Astrocyte (in vitro differentiated cells and primary cell): ENCODE measurements around the gene PARM1. TPM values are rescaled to one million over a fixed set of nuclear protein-coding genes. Genes with fewer than 3 reads are reported as not detected.

Experiments
- DNase-seq: peaks from one replicate; pipeline ENCODE4 v3.0.0-alpha.2; 2010; ENCODE audit warnings: low read depth
- FAIRE-seq: peaks from 2 replicates; lab custom pipeline; 2011; peaks lifted over from hg19 to GRCh38; lab: Jason Lieb, UNC
- H2AFZ ChIP-seq: 2 replicates; pipeline ENCODE4 v1.6.0; 2012; ENCODE audit warnings: low read depth, low read length, inconsistent platforms
- H3K27ac ChIP-seq: 2 replicates; pipeline ENCODE4 v1.5.1; 2011; ENCODE audit warnings: low read depth, low read length, inconsistent platforms
- H3K27me3 ChIP-seq: 2 replicates; pipeline ENCODE4 v1.6.0; 2011; ENCODE audit warnings: low read length, inconsistent platforms; ENCODE audit not compliant: insufficient read depth
- H3K36me3 ChIP-seq: 2 replicates; pipeline ENCODE4 v1.5.1; 2011; ENCODE audit warnings: low read length, inconsistent platforms; ENCODE audit not compliant: insufficient read depth
- H3K4me1 ChIP-seq: 2 replicates; pipeline ENCODE4 v1.5.1; 2011; ENCODE audit warnings: low read length, inconsistent platforms; ENCODE audit not compliant: insufficient read depth
- H3K4me2 ChIP-seq: 2 replicates; pipeline ENCODE4 v1.6.0; 2012; ENCODE audit warnings: low read length, inconsistent platforms
- H3K4me3 ChIP-seq: 2 replicates; pipeline ENCODE4 v1.5.1; 2011; ENCODE audit warnings: low read depth, mild to moderate bottlenecking, low read length, inconsistent platforms; ENCODE audit not compliant: insufficient read depth
- H3K79me2 ChIP-seq: 2 replicates; pipeline ENCODE4 v1.6.0; 2012; ENCODE audit warnings: mild to moderate bottlenecking, low read length, inconsistent platforms; ENCODE audit not compliant: insufficient read depth
- H3K9ac ChIP-seq: 2 replicates; pipeline ENCODE4 v1.6.0; 2012; ENCODE audit warnings: mild to moderate bottlenecking, low read length, inconsistent platforms
- H3K9me3 ChIP-seq: 2 replicates; pipeline ENCODE4 v1.5.1; 2012; ENCODE audit warnings: low read depth, mild to moderate bottlenecking, low read length, inconsistent platforms; ENCODE audit not compliant: insufficient read depth
- H4K20me1 ChIP-seq: 2 replicates; pipeline ENCODE4 v1.6.0; 2012; ENCODE audit warnings: low read length, inconsistent platforms; ENCODE audit not compliant: insufficient read depth
- H3K27ac Mint-ChIP-seq: one replicate; pipeline ENCODE4 v1.8.0; 2021; ENCODE audit warnings: mild to moderate bottlenecking, mixed read lengths; ENCODE audit not compliant: unreplicated experiment
- H3K27me3 Mint-ChIP-seq: one replicate; pipeline ENCODE4 v1.8.0; 2021; ENCODE audit warnings: low read depth, mixed read lengths; ENCODE audit not compliant: unreplicated experiment
- H3K36me3 Mint-ChIP-seq: one replicate; pipeline ENCODE4 v1.8.0; 2021; ENCODE audit warnings: low read depth, mixed read lengths; ENCODE audit not compliant: unreplicated experiment
- H3K4me1 Mint-ChIP-seq: one replicate; pipeline ENCODE4 v1.8.0; 2021; ENCODE audit warnings: low read depth, mixed read lengths; ENCODE audit not compliant: unreplicated experiment
- H3K4me3 Mint-ChIP-seq: one replicate; pipeline ENCODE4 v1.8.0; 2021; ENCODE audit warnings: mild to moderate bottlenecking, moderate library complexity, mixed read lengths; ENCODE audit not compliant: unreplicated experiment
- H3K9me3 Mint-ChIP-seq: one replicate; pipeline ENCODE4 v1.8.0; 2021; ENCODE audit warnings: mild to moderate bottlenecking, mixed read lengths; ENCODE audit not compliant: unreplicated experiment
- CTCF ChIP-seq: IDR thresholded peaks from 2 replicates; pipeline ENCODE4 v1.5.1; 2011; ENCODE audit warnings: low read depth, mild to moderate bottlenecking, inconsistent platforms, low read length, moderate library complexity; ENCODE audit not compliant: insufficient read depth
- EZH2 ChIP-seq: IDR thresholded peaks from 2 replicates; pipeline ENCODE4 v1.6.1; 2012; ENCODE audit warnings: mild to moderate bottlenecking, low read length, inconsistent platforms; ENCODE audit not compliant: insufficient read depth
- total RNA-seq: library from RNA; stranded (reverse); gene quantifications from 2 replicates; pipeline ENCODE4 v1.2.1, GENCODE V29; 2021

The PARM1 gene
- total RNA-seq, 1 donor from 2014 or later: 1.2 TPM

GRCh38 chr4:75004755-75005668 is 72.1 kb downstream of the PARM1 start:
- no peak overlapping the region for H3K27ac ChIP-seq
- Mint-ChIP-seq H3K27ac (no peak overlapping the region), H3K27me3 (no peaks in the 10 kb centered on the region), H3K4me1 (peaks cover 5% of the 10 kb centered on the region), H3K9me3 (peaks cover 3% of the 10 kb centered on the region), H3K4me3 (no peak overlapping the region), H3K36me3 (no peaks in the 10 kb centered on the region)
- DNase-seq: no peak
- no peaks in the 10 kb centered on the region for H3K9me3 ChIP-seq
- H4K20me1 ChIP-seq: no peaks in the 10 kb centered on the region
- no peaks in the 10 kb centered on the region for H3K79me2 ChIP-seq
- no peaks in the 10 kb centered on the region for H3K36me3 ChIP-seq
- H3K27me3 ChIP-seq: no peaks in the 10 kb centered on the region
- no peak overlapping the region for H3K9ac ChIP-seq
- TF ChIP-seq CTCF: no peak
- no peak for TF ChIP-seq EZH2
- H3K4me2 ChIP-seq: no peak overlapping the region
- no peak for FAIRE-seq
- no peak overlapping the region for H3K4me3 ChIP-seq
- no peak overlapping the region for H2AFZ ChIP-seq
- no peaks in the 10 kb centered on the region for H3K4me1 ChIP-seq

- Histone ChIP-seq H3K4me3 (no peak overlapping the region), H3K9ac (no peak overlapping the region), H4K20me1 (no peaks in the 10 kb centered on the region), H3K36me3 (no peaks in the 10 kb centered on the region), H3K27me3 (no peaks in the 10 kb centered on the region), H3K4me1 (no peaks in the 10 kb centered on the region), H3K4me2 (no peak overlapping the region), H2AFZ (no peak overlapping the region), H3K27ac (no peak overlapping the region), H3K9me3 (no peaks in the 10 kb centered on the region), H3K79me2 (no peaks in the 10 kb centered on the region)
- peaks cover 3% of the 10 kb centered on the region for H3K9me3 Mint-ChIP-seq
- H3K4me1 Mint-ChIP-seq: peaks cover 5% of the 10 kb centered on the region
- FAIRE-seq: no peak
- no peak for DNase-seq
- TF ChIP-seq EZH2 (no peak), CTCF (no peak)
- H3K27ac Mint-ChIP-seq: no peak overlapping the region
- H3K4me3 Mint-ChIP-seq: no peak overlapping the region
- H3K27me3 Mint-ChIP-seq: no peaks in the 10 kb centered on the region
- no peaks in the 10 kb centered on the region for H3K36me3 Mint-ChIP-seq
These were observed 72.8 kb downstream of the PARM1 start for GRCh38 chr4:75005727-75006126.

- Histone ChIP-seq H3K27me3 (no peaks in the 10 kb centered on the region), H2AFZ (no peak overlapping the region), H3K79me2 (no peaks in the 10 kb centered on the region), H3K4me2 (no peak overlapping the region), H4K20me1 (no peaks in the 10 kb centered on the region), H3K27ac (no peak overlapping the region), H3K9ac (no peak overlapping the region), H3K4me3 (no peak overlapping the region), H3K4me1 (no peaks in the 10 kb centered on the region), H3K9me3 (no peaks in the 10 kb centered on the region), H3K36me3 (no peaks in the 10 kb centered on the region)
- no peaks in the 10 kb centered on the region for H3K36me3 Mint-ChIP-seq
- no peaks in the 10 kb centered on the region for H3K27me3 Mint-ChIP-seq
- no peak overlapping the region for H3K27ac Mint-ChIP-seq
- no peak for DNase-seq
- no peak overlapping the region for H3K4me3 Mint-ChIP-seq
- FAIRE-seq: no peak
- peaks cover 5% of the 10 kb centered on the region for H3K4me1 Mint-ChIP-seq
- peaks cover 3% of the 10 kb centered on the region for H3K9me3 Mint-ChIP-seq
- no peak for TF ChIP-seq EZH2
- TF ChIP-seq CTCF: no peak
These were observed 75.0 kb downstream of the PARM1 start for GRCh38 chr4:75007891-75008290.
